Memory B cell (primary cell): ENCODE results near the gene SP3.
"Not testable (repeated sequence)": the region's sequence is repeated elsewhere in the genome, so short reads cannot be mapped to it uniquely, and the experiment has no call there.

Experiments used
- ATAC-seq: fragments of 150-1000 bp; cut with Tn5 transposase; 2 replicates; pipeline ENCODE4 v1.10.0; 2021; ENCODE audit warnings: low read depth, mild to moderate bottlenecking, moderate library complexity
- DNase-seq, 2 donors: peaks; one replicate each; pipeline ENCODE4 v3.0.0; 2022; ENCODE audit warnings: low spot score in 2 of 2
- H3K27ac Mint-ChIP-seq: one replicate; pipeline ENCODE4 v1.8.0; 2022; ENCODE audit warnings: mild to moderate bottlenecking, moderate library complexity, mixed read lengths
- H3K27me3 Mint-ChIP-seq: one replicate; pipeline ENCODE4 v1.8.0; 2022; ENCODE audit warnings: mixed read lengths
- H3K36me3 Mint-ChIP-seq: one replicate; pipeline ENCODE4 v1.8.0; 2022; ENCODE audit warnings: mild to moderate bottlenecking, mixed read lengths
- H3K4me1 Mint-ChIP-seq: one replicate; pipeline ENCODE4 v1.8.0; 2022; ENCODE audit warnings: mixed read lengths
- H3K4me3 Mint-ChIP-seq: one replicate; pipeline ENCODE4 v1.8.0; 2022; ENCODE audit warnings: mild to moderate bottlenecking, moderate library complexity, mixed read lengths
- H3K9me3 Mint-ChIP-seq: one replicate; pipeline ENCODE4 v1.8.0; 2022; ENCODE audit warnings: mixed read lengths

SP3 gene

DNA sequence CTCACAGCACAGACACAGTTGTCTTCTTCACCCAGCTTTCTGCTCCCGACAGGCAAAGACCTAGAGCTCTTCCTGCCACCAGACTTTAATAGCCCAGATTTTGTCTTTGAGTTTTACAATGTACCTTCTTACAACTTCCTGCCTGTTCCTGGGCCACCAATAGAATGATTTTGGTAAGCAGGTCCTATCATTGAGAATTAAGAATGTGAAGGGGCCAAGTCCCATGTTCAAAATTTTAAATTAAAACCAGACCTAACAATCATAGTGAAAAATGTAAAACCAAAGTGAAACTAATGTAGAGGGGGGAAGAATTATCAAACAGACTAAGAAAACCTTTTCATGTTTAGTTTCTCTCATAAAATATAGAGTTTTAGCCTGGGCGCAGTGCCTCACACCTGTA lies 72.8 kb downstream of the SP3 start:
- Mint-ChIP-seq H3K4me3 (no peak overlapping the region), H3K36me3 (peaks cover 4% of the 10 kb centered on the region), H3K9me3 (peaks cover 7% of the 10 kb centered on the region), H3K4me1 (peaks cover 2% of the 10 kb centered on the region), H3K27me3 (no peaks in the 10 kb centered on the region), H3K27ac (no peak overlapping the region)
- no peak for DNase-seq
- no peak for ATAC-seq

GRCh38 chr2:173891315-173892037 lies 73.7 kb downstream of the SP3 start:
- H3K4me3 Mint-ChIP-seq, result no peak overlapping the region
- peaks cover 7% of the 10 kb centered on the region for H3K9me3 Mint-ChIP-seq
- H3K27me3 Mint-ChIP-seq, result no peaks in the 10 kb centered on the region
- H3K27ac Mint-ChIP-seq, result no peak overlapping the region
- H3K4me1 Mint-ChIP-seq, result no peaks in the 10 kb centered on the region
- ATAC-seq (no peak), DNase-seq (no peak)
- peaks cover 4% of the 10 kb centered on the region for H3K36me3 Mint-ChIP-seq

DNA sequence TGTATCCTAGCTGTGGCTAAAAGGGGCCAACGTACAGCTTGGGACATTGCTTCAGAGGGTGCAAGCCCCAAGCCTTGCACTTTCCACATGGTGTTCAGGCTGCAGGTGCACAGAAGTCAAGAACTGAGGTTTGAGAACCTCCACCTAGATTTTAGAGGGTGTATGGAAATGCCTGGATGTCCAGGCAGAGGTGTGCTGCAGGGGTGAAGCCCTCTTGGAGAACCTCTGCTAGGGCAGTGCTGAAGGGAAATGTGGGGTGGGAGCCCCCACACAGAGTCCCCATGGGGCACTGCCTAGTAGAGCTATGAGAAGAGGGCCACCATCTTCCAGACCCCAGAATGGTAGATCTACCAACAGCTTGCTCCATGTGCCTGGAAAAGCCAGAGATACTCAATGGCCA lies 75.7 kb downstream of the SP3 start:
- not testable (repeated sequence) for H3K27me3 Mint-ChIP-seq, ATAC-seq, H3K9me3 Mint-ChIP-seq, DNase-seq, H3K27ac Mint-ChIP-seq, H3K4me1 Mint-ChIP-seq, H3K36me3 Mint-ChIP-seq, H3K4me3 Mint-ChIP-seq

DNA sequence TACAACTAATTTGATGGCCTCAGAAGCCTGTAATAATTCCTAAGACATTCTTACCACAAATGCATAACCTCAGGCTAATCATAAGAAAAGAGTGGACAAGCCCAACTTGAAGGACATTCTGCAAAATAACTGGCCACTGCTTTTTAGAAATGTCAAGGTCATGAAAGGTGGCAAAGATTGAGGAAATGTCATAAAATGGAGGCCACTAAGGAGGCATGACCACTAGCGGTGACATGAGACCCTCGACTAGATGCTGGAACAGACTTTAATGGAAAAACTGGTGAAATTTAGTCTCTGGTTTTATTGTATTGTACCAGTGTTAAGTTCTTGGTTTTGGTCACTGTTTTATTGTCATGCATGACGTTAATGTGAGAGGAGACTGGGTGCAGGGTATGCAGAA lies 78.6 kb downstream of the SP3 start:
- ATAC-seq (no peak), DNase-seq (no peak)
- H3K4me1 Mint-ChIP-seq, result no peaks in the 10 kb centered on the region
- peaks cover 9% of the 10 kb centered on the region for H3K9me3 Mint-ChIP-seq
- H3K27me3 Mint-ChIP-seq, result peaks cover 1% of the 10 kb centered on the region
- H3K36me3 Mint-ChIP-seq, result peaks cover 4% of the 10 kb centered on the region
- H3K4me3 Mint-ChIP-seq, result no peak overlapping the region
- H3K27ac Mint-ChIP-seq, result no peak overlapping the region

GRCh38 chr2:173884025-173884802 lies 81.0 kb downstream of the SP3 start:
- Mint-ChIP-seq H3K36me3 (peaks cover 4% of the 10 kb centered on the region), H3K9me3 (peaks cover 9% of the 10 kb centered on the region), H3K4me1 (no peaks in the 10 kb centered on the region), H3K27me3 (peaks cover 1% of the 10 kb centered on the region), H3K27ac (no peak overlapping the region), H3K4me3 (no peak overlapping the region)
- ATAC-seq, result no peak
- DNase-seq, result no peak

GRCh38 chr2:173881886-173882285 lies 83.3 kb downstream of the SP3 start:
- no peaks in the 10 kb centered on the region for H3K36me3 Mint-ChIP-seq
- peaks cover 2% of the 10 kb centered on the region for H3K9me3 Mint-ChIP-seq
- no peaks in the 10 kb centered on the region for H3K4me1 Mint-ChIP-seq
- no peak overlapping the region for H3K27ac Mint-ChIP-seq
- ATAC-seq (no peak), DNase-seq (no peak)
- peaks cover 1% of the 10 kb centered on the region for H3K27me3 Mint-ChIP-seq
- no peak overlapping the region for H3K4me3 Mint-ChIP-seq

DNA sequence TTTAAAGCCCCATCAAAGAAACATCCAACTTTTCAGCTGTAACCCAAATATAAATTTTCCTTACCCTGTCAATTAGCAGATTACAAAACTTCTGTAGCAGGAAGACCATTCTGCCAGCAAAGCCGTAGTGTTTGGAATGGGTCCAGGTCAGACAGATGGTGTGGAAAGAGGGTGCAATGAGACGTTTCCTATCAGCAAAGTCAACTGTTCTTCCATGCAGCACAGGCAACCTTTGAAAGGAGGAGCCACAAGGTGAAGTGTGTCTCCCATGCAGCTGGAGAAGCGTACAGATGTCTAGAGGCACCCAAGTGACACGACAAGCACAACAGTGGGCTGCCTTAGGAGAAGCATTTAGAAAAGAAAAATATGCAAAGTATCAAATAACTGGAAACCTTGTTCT lies 83.7 kb downstream of the SP3 start:
- DNase-seq (no peak), ATAC-seq (no peak)
- peaks cover 3% of the 10 kb centered on the region for H3K27me3 Mint-ChIP-seq
- H3K4me1 Mint-ChIP-seq, result no peaks in the 10 kb centered on the region
- H3K9me3 Mint-ChIP-seq, result peaks cover 2% of the 10 kb centered on the region
- H3K4me3 Mint-ChIP-seq, result no peak overlapping the region
- no peak overlapping the region for H3K27ac Mint-ChIP-seq
- H3K36me3 Mint-ChIP-seq, result no peaks in the 10 kb centered on the region

DNA sequence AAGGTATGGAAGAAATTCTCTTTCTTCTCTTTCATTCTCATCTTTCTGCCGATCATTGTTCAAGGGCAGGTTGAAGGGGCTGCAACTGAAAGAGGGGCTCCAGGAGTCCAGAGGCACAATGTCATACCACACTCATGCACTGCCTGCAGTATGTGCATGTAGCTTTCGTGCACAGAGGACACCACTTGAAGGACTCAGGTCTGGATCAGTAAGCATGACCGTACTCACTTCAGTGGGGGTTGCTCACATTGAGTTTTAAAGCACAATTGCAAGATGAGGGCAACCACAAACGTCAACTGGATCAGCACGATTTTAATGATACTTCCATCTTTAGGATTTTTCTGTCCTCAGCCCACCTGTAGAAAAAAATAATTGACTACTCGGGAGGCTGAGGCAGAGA lies 84.6 kb downstream of the SP3 start:
- DNase-seq (no peak), ATAC-seq (no peak)
- Mint-ChIP-seq H3K36me3 (no peaks in the 10 kb centered on the region), H3K27ac (no peak overlapping the region), H3K4me3 (no peak overlapping the region), H3K27me3 (peaks cover 2% of the 10 kb centered on the region), H3K4me1 (no peaks in the 10 kb centered on the region), H3K9me3 (no peaks in the 10 kb centered on the region)

DNA sequence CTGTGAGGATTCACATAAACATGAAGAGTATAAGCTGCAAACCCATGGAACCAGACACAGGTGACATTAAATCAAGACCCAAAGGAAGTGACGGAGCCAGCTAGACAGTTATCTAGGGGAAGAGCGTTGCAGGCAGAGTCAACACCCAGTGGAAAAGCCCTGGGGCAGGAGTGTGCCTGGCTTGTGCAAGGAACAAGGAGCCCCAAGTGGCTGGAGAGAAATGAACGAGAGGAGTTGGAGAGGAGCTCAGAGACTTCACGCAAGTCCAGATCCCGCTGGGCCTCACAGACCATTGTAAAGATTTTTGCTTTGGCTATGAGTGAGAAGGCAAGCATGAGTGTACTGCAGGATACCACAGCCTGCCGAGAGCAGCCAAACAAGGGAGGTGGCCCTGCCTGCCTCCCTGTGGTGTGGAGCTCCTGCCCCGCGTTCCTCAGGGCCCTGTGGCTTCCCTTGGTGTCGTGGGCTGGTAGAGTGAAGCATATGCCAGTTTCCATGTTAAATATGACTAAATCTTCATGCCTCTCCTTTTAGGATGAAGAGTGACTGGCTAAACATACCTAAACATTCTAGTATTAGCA lies 88.2 kb downstream of the SP3 start:
- no peaks in the 10 kb centered on the region for H3K9me3 Mint-ChIP-seq
- peaks cover 3% of the 10 kb centered on the region for H3K27me3 Mint-ChIP-seq
- ATAC-seq (no peak), DNase-seq (no peak)
- H3K4me1 Mint-ChIP-seq, result peaks cover 23% of the 10 kb centered on the region
- no peak overlapping the region for H3K4me3 Mint-ChIP-seq
- H3K36me3 Mint-ChIP-seq, result no peaks in the 10 kb centered on the region
- no peak overlapping the region for H3K27ac Mint-ChIP-seq

DNA sequence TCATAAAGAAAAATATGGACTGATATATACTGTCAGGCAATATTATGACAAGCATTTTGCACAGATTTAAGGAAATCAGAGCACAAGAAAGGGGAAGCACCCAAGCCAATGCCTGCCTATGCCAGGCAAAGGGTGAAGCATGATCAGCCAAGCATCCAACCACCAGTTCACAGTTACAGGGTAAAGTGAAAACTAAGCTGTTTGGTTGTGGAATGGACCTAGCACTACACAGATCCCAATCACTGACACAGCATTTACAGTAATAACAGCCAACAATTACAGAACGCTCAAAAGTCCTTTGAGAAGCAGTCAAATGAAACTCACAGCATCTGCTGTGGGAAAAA lies 90.3 kb downstream of the SP3 start:
- Mint-ChIP-seq H3K4me1 (peaks cover 27% of the 10 kb centered on the region), H3K4me3 (peak overlapping the region; percentile 63), H3K36me3 (no peaks in the 10 kb centered on the region), H3K9me3 (no peaks in the 10 kb centered on the region), H3K27ac (peak overlapping the region; percentile 75), H3K27me3 (peaks cover 3% of the 10 kb centered on the region)
- DNase-seq (peak; percentile 39 to 65), ATAC-seq (peak; percentile 100)

DNA sequence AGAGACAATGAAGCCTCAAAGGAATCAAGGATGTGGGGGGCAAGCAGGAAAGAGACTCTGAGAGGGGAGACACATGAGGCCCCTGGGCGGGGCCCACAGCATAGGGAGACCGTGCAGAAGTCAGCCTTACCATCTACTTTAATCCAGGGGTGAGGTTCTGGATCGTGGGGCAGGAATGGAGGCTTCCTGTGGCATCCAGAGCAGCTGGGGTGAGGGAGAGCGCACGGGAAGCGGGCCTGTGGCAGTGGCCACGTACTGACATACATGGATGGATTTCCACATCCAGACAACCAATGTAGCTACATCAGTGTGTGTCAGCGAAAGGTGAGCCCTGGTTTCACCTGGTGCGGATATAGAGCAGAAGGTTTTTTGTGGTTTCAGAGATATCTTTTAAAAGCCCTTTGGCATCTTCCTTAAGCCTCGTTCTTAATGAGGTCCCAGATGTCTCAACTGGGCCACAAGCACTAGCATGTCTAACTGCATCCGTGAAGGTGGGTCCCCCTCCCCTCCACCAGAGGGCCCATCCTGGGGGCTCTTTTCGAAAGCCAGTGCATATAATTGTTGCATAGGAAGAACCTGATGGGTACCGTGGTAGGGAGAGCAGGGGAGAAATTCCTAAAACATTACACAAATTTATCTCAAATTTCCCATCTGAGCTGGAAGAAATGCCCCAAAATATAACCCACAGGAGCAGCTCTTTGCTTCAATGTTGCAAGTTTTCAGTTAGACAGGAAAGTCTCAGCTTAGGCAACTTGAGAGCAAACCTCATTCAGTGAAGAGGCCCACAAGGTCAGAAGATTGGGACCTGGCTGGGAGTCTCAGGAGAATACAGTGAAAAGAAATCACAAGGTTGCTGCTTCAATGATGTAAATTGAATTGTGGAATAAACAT lies 90.9 kb downstream of the SP3 start:
- Mint-ChIP-seq H3K4me1 (peaks cover 28% of the 10 kb centered on the region), H3K27me3 (peaks cover 3% of the 10 kb centered on the region), H3K9me3 (no peaks in the 10 kb centered on the region), H3K4me3 (no peak overlapping the region), H3K27ac (peak overlapping the region; percentile 75), H3K36me3 (no peaks in the 10 kb centered on the region)
- peak; percentile 4 for ATAC-seq
- DNase-seq, result no peak

DNA sequence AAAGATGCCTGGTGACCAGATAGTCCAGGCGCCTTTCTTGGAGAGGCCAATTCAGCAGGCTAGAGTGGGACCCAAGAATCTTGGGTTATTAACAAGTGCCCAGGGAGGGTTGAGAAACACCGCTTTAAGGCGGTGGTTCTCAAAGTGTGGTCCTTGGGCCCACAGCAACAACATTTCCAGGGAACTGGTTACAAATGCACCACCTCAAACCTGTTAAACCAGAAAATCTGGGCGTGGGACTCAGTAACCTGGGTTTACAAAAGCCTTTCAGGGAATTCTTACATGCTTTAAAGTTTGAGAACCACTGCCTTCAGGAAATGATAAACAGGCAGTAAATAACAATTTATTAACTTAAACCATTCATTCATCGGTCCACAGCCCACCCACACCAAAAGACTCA lies 92.5 kb downstream of the SP3 start:
- ATAC-seq (no peak), DNase-seq (no peak)
- peaks cover 6% of the 10 kb centered on the region for H3K27me3 Mint-ChIP-seq
- no peaks in the 10 kb centered on the region for H3K36me3 Mint-ChIP-seq
- no peak overlapping the region for H3K4me3 Mint-ChIP-seq
- H3K27ac Mint-ChIP-seq, result no peak overlapping the region
- peaks cover 28% of the 10 kb centered on the region for H3K4me1 Mint-ChIP-seq
- H3K9me3 Mint-ChIP-seq, result no peaks in the 10 kb centered on the region

GRCh38 chr2:173869244-173870229 lies 95.6 kb downstream of the SP3 start:
- peak; percentile 12 for ATAC-seq
- H3K27ac Mint-ChIP-seq, result no peak overlapping the region
- peaks cover 9% of the 10 kb centered on the region for H3K27me3 Mint-ChIP-seq
- H3K4me1 Mint-ChIP-seq, result peaks cover 20% of the 10 kb centered on the region
- no peaks in the 10 kb centered on the region for H3K36me3 Mint-ChIP-seq
- DNase-seq, result no peak
- no peaks in the 10 kb centered on the region for H3K9me3 Mint-ChIP-seq
- no peak overlapping the region for H3K4me3 Mint-ChIP-seq
